B cell (primary cell): ENCODE results near the gene PPP1R16B.

Source experiments
- CTCF ChIP-seq: fragments of 200-600 bp; IDR thresholded peaks from one replicate; pipeline ENCODE4 v1.8.0; 2022; ENCODE audit warnings: antibody characterized with exemption, mild to moderate bottlenecking
- EZH2 ChIP-seq: IDR thresholded peaks from 2 replicates; pipeline ENCODE4 v1.6.1; 2012; ENCODE audit warnings: borderline replicate concordance, low read depth, mild to moderate bottlenecking, moderate library complexity, low read length; ENCODE audit not compliant: insufficient read depth, poor library complexity, severe bottlenecking

- TF ChIP-seq CTCF = no peak
- no peak for TF ChIP-seq EZH2
Observed at GRCh38 chr20:38915355-38915754, 109.9 kb downstream of the PPP1R16B start.
